Osteocyte (in vitro differentiated cells): ENCODE results near the gene LY86. TPM values are rescaled to one million over a fixed set of nuclear protein-coding genes. Genes with fewer than 3 reads are reported as not detected.

Experiments used
- DNase-seq: peaks from one replicate; pipeline ENCODE4 v3.0.0; 2021; ENCODE audit warnings: mixed read lengths; ENCODE audit not compliant: unreplicated experiment; ENCODE audit errors: extremely low spot score
- H3K27ac Mint-ChIP-seq: one replicate; pipeline ENCODE4 v1.8.0; 2021; ENCODE audit warnings: mild to moderate bottlenecking, mixed read lengths; ENCODE audit not compliant: unreplicated experiment
- H3K27me3 Mint-ChIP-seq: one replicate; pipeline ENCODE4 v1.8.0; 2021; ENCODE audit warnings: mixed read lengths; ENCODE audit not compliant: unreplicated experiment
- H3K36me3 Mint-ChIP-seq: one replicate; pipeline ENCODE4 v1.8.0; 2021; ENCODE audit warnings: mixed read lengths; ENCODE audit not compliant: unreplicated experiment
- H3K4me1 Mint-ChIP-seq: one replicate; pipeline ENCODE4 v1.8.0; 2021; ENCODE audit warnings: mixed read lengths; ENCODE audit not compliant: unreplicated experiment
- H3K4me3 Mint-ChIP-seq: one replicate; pipeline ENCODE4 v1.8.0; 2021; ENCODE audit warnings: mild to moderate bottlenecking, moderate library complexity, mixed read lengths; ENCODE audit not compliant: unreplicated experiment
- H3K9me3 Mint-ChIP-seq: one replicate; pipeline ENCODE4 v1.8.0; 2021; ENCODE audit warnings: mixed read lengths; ENCODE audit not compliant: unreplicated experiment
- CTCF ChIP-seq: fragments of 200-600 bp; sonication (generic); IDR thresholded peaks from 2 replicates; pipeline ENCODE4 v1.5.0; 2021; ENCODE audit warnings: antibody characterized with exemption, mild to moderate bottlenecking, moderate library complexity
- total RNA-seq: library from RNA; stranded (reverse); gene quantifications from 2 replicates; pipeline ENCODE4 v1.2.1, GENCODE V29; 2021

The LY86 gene
- total RNA-seq, 1 donor from 2014 or later, result not detected

GRCh38 chr6:6648692-6649343 is 60.3 kb downstream of the LY86 start:
- Mint-ChIP-seq H3K27ac (no peak overlapping the region), H3K36me3 (no peaks in the 10 kb centered on the region), H3K27me3 (peaks cover 8% of the 10 kb centered on the region), H3K9me3 (no peaks in the 10 kb centered on the region), H3K4me3 (no peak overlapping the region), H3K4me1 (no peaks in the 10 kb centered on the region)
- no peak for DNase-seq
- TF ChIP-seq CTCF, result no peak

- DNase-seq, result no peak
- H3K4me1 Mint-ChIP-seq, result no peaks in the 10 kb centered on the region
- no peaks in the 10 kb centered on the region for H3K9me3 Mint-ChIP-seq
- H3K27ac Mint-ChIP-seq, result no peak overlapping the region
- no peak for TF ChIP-seq CTCF
- peaks cover 8% of the 10 kb centered on the region for H3K27me3 Mint-ChIP-seq
- no peaks in the 10 kb centered on the region for H3K36me3 Mint-ChIP-seq
- H3K4me3 Mint-ChIP-seq, result no peak overlapping the region
Measured at GRCh38 chr6:6649824-6650349, 61.4 kb downstream of the LY86 start.

- DNase-seq, result no peak
- Mint-ChIP-seq H3K4me3 (no peak overlapping the region), H3K27ac (no peak overlapping the region), H3K9me3 (no peaks in the 10 kb centered on the region), H3K4me1 (no peaks in the 10 kb centered on the region), H3K36me3 (no peaks in the 10 kb centered on the region), H3K27me3 (peaks cover 8% of the 10 kb centered on the region)
- no peak for TF ChIP-seq CTCF
Measured at GRCh38 chr6:6650839-6651238, 62.3 kb downstream of the LY86 start.

GRCh38 chr6:6651335-6651734 is 62.8 kb downstream of the LY86 start:
- TF ChIP-seq CTCF, result no peak
- H3K4me3 Mint-ChIP-seq, result no peak overlapping the region
- H3K4me1 Mint-ChIP-seq, result no peaks in the 10 kb centered on the region
- no peaks in the 10 kb centered on the region for H3K36me3 Mint-ChIP-seq
- no peaks in the 10 kb centered on the region for H3K9me3 Mint-ChIP-seq
- peaks cover 8% of the 10 kb centered on the region for H3K27me3 Mint-ChIP-seq
- no peak overlapping the region for H3K27ac Mint-ChIP-seq
- no peak for DNase-seq

GRCh38 chr6:6652932-6653331 is 64.4 kb downstream of the LY86 start:
- Mint-ChIP-seq H3K9me3 (no peaks in the 10 kb centered on the region), H3K4me1 (no peaks in the 10 kb centered on the region), H3K36me3 (no peaks in the 10 kb centered on the region), H3K4me3 (no peak overlapping the region), H3K27ac (no peak overlapping the region), H3K27me3 (peaks cover 8% of the 10 kb centered on the region)
- no peak for TF ChIP-seq CTCF
- no peak for DNase-seq
